K562 (cell line): Measurements from ENCODE around the gene AFAP1.

Experiments
- CSDE1 ChIP-seq, 2 experiments: fragments of 450-650 bp; IDR thresholded peaks; 2 replicates each; pipeline ENCODE4 v1.6.1; 2016; ENCODE audit warnings: mild to moderate bottlenecking in 1 of 2
- MEF2A ChIP-seq: IDR thresholded peaks from 2 replicates; pipeline ENCODE4 v1.6.1; 2011; ENCODE audit warnings: low read depth, mild to moderate bottlenecking, low read length, moderate library complexity; ENCODE audit not compliant: control insufficient read depth
- SMC3 ChIP-seq: conservative IDR thresholded peaks from 2 replicates; pipeline ENCODE4 v1.6.1; 2011; ENCODE audit warnings: low read depth, low read length, improper control_type of control experiment; ENCODE audit not compliant: insufficient read depth
- TF ChIP-seq, protein P1 (sequence below): fragments of 450-650 bp; IDR thresholded peaks from 2 replicates; pipeline ENCODE4 v1.6.1; 2016; ENCODE audit warnings: antibody characterized with exemption
- TF ChIP-seq, protein P2 (sequence below), 2 experiments: fragments of 450-650 bp; conservative IDR thresholded peaks; 2 replicates each; pipeline ENCODE4 v1.6.1; 2017; ENCODE audit warnings: mild to moderate bottlenecking in 2 of 2, moderate library complexity in 2 of 2

DNA sequence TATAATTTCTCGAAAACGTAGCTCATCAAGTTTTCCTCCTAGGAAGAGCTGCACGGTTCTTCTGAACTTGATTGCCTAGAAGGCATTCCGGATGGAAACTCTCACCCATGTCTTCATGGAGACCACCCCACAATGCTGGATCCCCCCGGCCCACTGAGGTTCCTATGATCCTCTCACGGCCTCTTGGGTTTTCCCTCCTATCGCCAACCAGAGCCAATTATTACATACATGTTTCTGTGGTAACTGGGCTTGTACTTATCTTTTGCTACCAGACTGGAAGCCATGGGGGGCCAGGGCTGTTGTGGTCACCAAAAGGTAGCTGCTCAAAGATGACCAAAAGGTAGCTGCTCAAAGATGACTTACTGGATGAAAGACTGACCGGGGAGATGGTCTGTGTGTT, 131.5 kb downstream of the AFAP1 start:
- TF ChIP-seq CSDE1 (IDR thresholded peaks at IDR 0.05) (no peak), SMC3 (no peak), MEF2A (no peak)
- TF ChIP-seq, protein P1, sequence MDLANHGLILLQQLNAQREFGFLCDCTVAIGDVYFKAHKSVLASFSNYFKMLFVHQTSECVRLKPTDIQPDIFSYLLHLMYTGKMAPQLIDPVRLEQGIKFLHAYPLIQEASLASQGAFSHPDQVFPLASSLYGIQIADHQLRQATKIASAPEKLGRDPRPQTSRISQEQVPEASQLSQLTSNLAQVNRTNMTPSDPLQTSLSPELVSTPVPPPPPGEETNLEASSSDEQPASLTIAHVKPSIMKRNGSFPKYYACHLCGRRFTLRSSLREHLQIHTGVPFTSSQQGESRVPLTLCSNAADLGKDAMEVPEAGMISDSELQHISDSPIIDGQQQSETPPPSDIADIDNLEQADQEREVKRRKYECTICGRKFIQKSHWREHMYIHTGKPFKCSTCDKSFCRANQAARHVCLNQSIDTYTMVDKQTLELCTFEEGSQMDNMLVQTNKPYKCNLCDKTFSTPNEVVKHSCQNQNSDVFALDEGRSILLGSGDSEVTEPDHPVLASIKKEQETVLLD, result no peak
- TF ChIP-seq, protein P2, sequence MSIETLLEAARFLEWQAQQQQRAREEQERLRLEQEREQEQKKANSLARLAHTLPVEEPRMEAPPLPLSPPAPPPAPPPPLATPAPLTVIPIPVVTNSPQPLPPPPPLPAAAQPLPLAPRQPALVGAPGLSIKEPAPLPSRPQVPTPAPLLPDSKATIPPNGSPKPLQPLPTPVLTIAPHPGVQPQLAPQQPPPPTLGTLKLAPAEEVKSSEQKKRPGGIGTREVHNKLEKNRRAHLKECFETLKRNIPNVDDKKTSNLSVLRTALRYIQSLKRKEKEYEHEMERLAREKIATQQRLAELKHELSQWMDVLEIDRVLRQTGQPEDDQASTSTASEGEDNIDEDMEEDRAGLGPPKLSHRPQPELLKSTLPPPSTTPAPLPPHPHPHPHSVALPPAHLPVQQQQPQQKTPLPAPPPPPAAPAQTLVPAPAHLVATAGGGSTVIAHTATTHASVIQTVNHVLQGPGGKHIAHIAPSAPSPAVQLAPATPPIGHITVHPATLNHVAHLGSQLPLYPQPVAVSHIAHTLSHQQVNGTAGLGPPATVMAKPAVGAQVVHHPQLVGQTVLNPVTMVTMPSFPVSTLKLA (conservative IDR thresholded peaks at IDR 0.05), result no peak
